CD14-positive monocyte (primary cell): ENCODE results near the gene DAB2. TPM values are rescaled to one million over a fixed set of nuclear protein-coding genes. Genes with fewer than 3 reads are reported as not detected.

Experiments
- DNase-seq, 3 donors: peaks; one replicate each; pipeline ENCODE4 v3.0.0-alpha.2; 2011 to 2022
- H2AFZ ChIP-seq: 2 replicates; pipeline ENCODE4 v1.6.0; 2012; ENCODE audit warnings: mild to moderate bottlenecking, low read depth, low read length, inconsistent platforms; ENCODE audit not compliant: insufficient read depth, poor library complexity, severe bottlenecking
- H3K27ac ChIP-seq, 2 donors: 1 replicate in 1 of 2; 2 replicates in 1 of 2; pipeline ENCODE4 v1.5.1; 2012 to 2013; ENCODE audit warnings: low read length in 2 of 2, control low read depth in 1 of 2, inconsistent platforms in 1 of 2, low read depth in 1 of 2, mild to moderate bottlenecking in 1 of 2
- H3K27me3 ChIP-seq, 2 donors: one replicate each; pipeline versions ENCODE4 v1.6.0 to v1.6.1; 2011 to 2013; ENCODE audit warnings: low read length in 2 of 2; ENCODE audit not compliant: control insufficient read depth in 2 of 2, insufficient read depth in 2 of 2
- H3K36me3 ChIP-seq, 2 donors: replicated peaks in 1 of 2; 1 replicate in 1 of 2; 2 replicates in 1 of 2; pipeline versions ENCODE4 v1.5.1 to v1.6.1; 2012 to 2013; ENCODE audit warnings: low read length in 2 of 2, control low read depth in 1 of 2, inconsistent platforms in 1 of 2, mild to moderate bottlenecking in 1 of 2; ENCODE audit not compliant: insufficient read depth in 2 of 2, control insufficient read depth in 1 of 2
- H3K4me1 ChIP-seq, 2 donors: 1 replicate in 1 of 2; 2 replicates in 1 of 2; pipeline versions ENCODE4 v1.5.1 to v1.6.1; 2012 to 2013; ENCODE audit warnings: low read length in 2 of 2, control low read depth in 1 of 2, inconsistent platforms in 1 of 2, mild to moderate bottlenecking in 1 of 2, moderate library complexity in 1 of 2; ENCODE audit not compliant: insufficient read depth in 2 of 2, control insufficient read depth in 1 of 2
- H3K4me2 ChIP-seq: replicated peaks from 2 replicates; pipeline ENCODE3; 2012; ENCODE audit warnings: low read length, moderate library complexity, mild to moderate bottlenecking; ENCODE audit not compliant: poor library complexity, severe bottlenecking; ENCODE audit errors: extremely low read depth
- H3K4me3 ChIP-seq, 3 experiments: fragments of 200-600 bp in 1 of 3; sonication (generic) in 1 of 3; replicated peaks in 1 of 3; 1 replicate in 2 of 3; 2 replicates in 1 of 3; pipeline ENCODE4 v1.5.1; 2011 to 2013; ENCODE audit warnings: low read length in 3 of 3, mild to moderate bottlenecking in 3 of 3, control low read depth in 2 of 3, low read depth in 2 of 3, inconsistent platforms in 1 of 3, moderate library complexity in 1 of 3
- H3K79me2 ChIP-seq: 2 replicates; pipeline ENCODE4 v1.6.0; 2012; ENCODE audit warnings: mild to moderate bottlenecking, control low read depth, inconsistent platforms, low read length, moderate library complexity; ENCODE audit not compliant: insufficient read depth
- H3K9ac ChIP-seq: 2 replicates; pipeline ENCODE4 v1.6.0; 2017; ENCODE audit warnings: low read length, mild to moderate bottlenecking; ENCODE audit not compliant: insufficient read depth, poor library complexity, severe bottlenecking
- H3K9me3 ChIP-seq, 2 donors: replicated peaks in 1 of 2; 1 replicate in 1 of 2; 2 replicates in 1 of 2; pipeline versions ENCODE4 v1.5.1 to v1.6.1; 2012 to 2013; ENCODE audit warnings: low read length in 2 of 2, control low read depth in 1 of 2; ENCODE audit not compliant: control insufficient read depth in 1 of 2, insufficient read depth in 1 of 2
- H4K20me1 ChIP-seq: 2 replicates; pipeline ENCODE4 v1.6.0; 2012; ENCODE audit warnings: mild to moderate bottlenecking, low read length, control low read depth, moderate library complexity; ENCODE audit not compliant: insufficient read depth
- H3K27ac Mint-ChIP-seq, 7 donors: one replicate each; pipeline ENCODE4 v1.8.0; 2020; ENCODE audit warnings: mild to moderate bottlenecking in 7 of 7, mixed read lengths in 7 of 7, moderate library complexity in 6 of 7, inconsistent platforms in 2 of 7
- H3K27me3 Mint-ChIP-seq, 3 donors: one replicate each; pipeline ENCODE4 v1.8.0; 2021 to 2022; ENCODE audit warnings: low read depth in 3 of 3, mild to moderate bottlenecking in 3 of 3, mixed read lengths in 3 of 3, moderate library complexity in 3 of 3, inconsistent platforms in 1 of 3
- H3K36me3 Mint-ChIP-seq, 2 donors: one replicate each; pipeline ENCODE4 v1.8.0; 2020; ENCODE audit warnings: mixed read lengths in 2 of 2, inconsistent platforms in 1 of 2, mild to moderate bottlenecking in 1 of 2
- H3K4me1 Mint-ChIP-seq: one replicate; pipeline ENCODE4 v1.8.0; 2020; ENCODE audit warnings: mild to moderate bottlenecking, mixed read lengths
- H3K4me3 Mint-ChIP-seq, 2 donors: one replicate each; pipeline ENCODE4 v1.8.0; 2020; ENCODE audit warnings: mild to moderate bottlenecking in 2 of 2, mixed read lengths in 2 of 2, moderate library complexity in 1 of 2
- H3K9me3 Mint-ChIP-seq, 7 donors: one replicate each; pipeline ENCODE4 v1.8.0; 2020 to 2022; ENCODE audit warnings: mixed read lengths in 7 of 7, mild to moderate bottlenecking in 6 of 7, moderate library complexity in 6 of 7, inconsistent platforms in 2 of 7
- WGBS: methylation state at CpG from one replicate; pipeline ENCODE4 v1.1.5; 2013; ENCODE audit warnings: missing lambda C conversion rate; ENCODE audit not compliant: insufficient coverage; 5-methylcytosine and 5-hydroxymethylcytosine counted together
- intact Hi-C, 2 donors: fragments of 100-400 bp; cut with micrococcal nuclease; formaldehyde crosslinking; loops; one replicate each; pipeline versions ENCODE4 v1.15.0 to v1.15.1; 2023
- polyA plus RNA-seq, 3 donors: library from polyadenylated mRNA; depleted of rRNA in 1 of 3; unstranded in 2 of 3; stranded (reverse) in 1 of 3; fragments of 300-500 nt in 2 of 3; fragments of >200 nt in 1 of 3; fragmentation: Illumina TruSeq in 2 of 3; gene quantifications; 1 replicate in 2 of 3; 2 replicates in 1 of 3; pipeline ENCODE4 v1.2.3, GENCODE V29; 2012 to 2021
- TF ChIP-seq, protein P1 (sequence below): fragments of 200-600 bp; IDR thresholded peaks from one replicate; pipeline ENCODE4 v1.8.0; 2022; ENCODE audit warnings: antibody characterized with exemption, mild to moderate bottlenecking

The DAB2 gene
- polyA plus RNA-seq, 3 donors: 0.98 to 4.8 (median 3.0) TPM

DNA sequence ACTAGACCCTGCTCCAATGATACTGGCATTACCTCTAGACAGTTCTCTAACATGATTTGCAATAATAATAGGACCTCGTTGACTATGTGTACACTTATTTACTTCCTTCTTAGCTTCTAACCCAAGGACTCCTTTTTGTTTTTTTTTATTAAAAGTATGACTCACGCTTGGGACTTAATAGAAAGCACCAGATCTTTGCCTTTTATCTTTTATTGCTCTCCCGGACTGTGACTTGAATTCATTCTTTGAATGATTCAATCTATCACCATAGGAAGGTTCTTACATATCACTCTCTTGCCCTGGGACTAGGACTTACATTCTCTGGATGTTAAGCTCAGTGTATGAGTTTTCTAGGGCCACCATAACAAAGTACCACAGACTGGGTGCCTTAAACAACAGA is 69.5 kb downstream of the DAB2 start:
- Histone ChIP-seq H4K20me1 (no peaks in the 10 kb centered on the region), H2AFZ (no peak overlapping the region), H3K9ac (no peak overlapping the region), H3K4me1 (no peaks in the 10 kb centered on the region), H3K4me2 (no peak overlapping the region), H3K4me3 (no peak overlapping the region), H3K9me3 (peaks cover 8 to 16% of the 10 kb centered on the region in 2 donors), H3K27ac (no peak overlapping the region), H3K36me3 (no peaks in the 10 kb centered on the region), H3K27me3 (no peaks in the 10 kb centered on the region), H3K79me2 (no peaks in the 10 kb centered on the region)
- no peak overlapping the region for H3K27ac Mint-ChIP-seq
- H3K27me3 Mint-ChIP-seq: peaks cover 0 to 2% (median 0%) of the 10 kb centered on the region in 3 donors
- TF ChIP-seq, protein P1, sequence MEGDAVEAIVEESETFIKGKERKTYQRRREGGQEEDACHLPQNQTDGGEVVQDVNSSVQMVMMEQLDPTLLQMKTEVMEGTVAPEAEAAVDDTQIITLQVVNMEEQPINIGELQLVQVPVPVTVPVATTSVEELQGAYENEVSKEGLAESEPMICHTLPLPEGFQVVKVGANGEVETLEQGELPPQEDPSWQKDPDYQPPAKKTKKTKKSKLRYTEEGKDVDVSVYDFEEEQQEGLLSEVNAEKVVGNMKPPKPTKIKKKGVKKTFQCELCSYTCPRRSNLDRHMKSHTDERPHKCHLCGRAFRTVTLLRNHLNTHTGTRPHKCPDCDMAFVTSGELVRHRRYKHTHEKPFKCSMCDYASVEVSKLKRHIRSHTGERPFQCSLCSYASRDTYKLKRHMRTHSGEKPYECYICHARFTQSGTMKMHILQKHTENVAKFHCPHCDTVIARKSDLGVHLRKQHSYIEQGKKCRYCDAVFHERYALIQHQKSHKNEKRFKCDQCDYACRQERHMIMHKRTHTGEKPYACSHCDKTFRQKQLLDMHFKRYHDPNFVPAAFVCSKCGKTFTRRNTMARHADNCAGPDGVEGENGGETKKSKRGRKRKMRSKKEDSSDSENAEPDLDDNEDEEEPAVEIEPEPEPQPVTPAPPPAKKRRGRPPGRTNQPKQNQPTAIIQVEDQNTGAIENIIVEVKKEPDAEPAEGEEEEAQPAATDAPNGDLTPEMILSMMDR: no peak
- no peaks in the 10 kb centered on the region for H3K36me3 Mint-ChIP-seq
- H3K9me3 Mint-ChIP-seq: peaks cover 16 to 29% (median 18%) of the 10 kb centered on the region in 7 donors
- no CpG with 5 or more reads among the region's 3 CpGs for WGBS
- intact Hi-C loops: no loop called here
- H3K4me1 Mint-ChIP-seq: no peaks in the 10 kb centered on the region
- no peak overlapping the region for H3K4me3 Mint-ChIP-seq
- no peak for DNase-seq

DNA sequence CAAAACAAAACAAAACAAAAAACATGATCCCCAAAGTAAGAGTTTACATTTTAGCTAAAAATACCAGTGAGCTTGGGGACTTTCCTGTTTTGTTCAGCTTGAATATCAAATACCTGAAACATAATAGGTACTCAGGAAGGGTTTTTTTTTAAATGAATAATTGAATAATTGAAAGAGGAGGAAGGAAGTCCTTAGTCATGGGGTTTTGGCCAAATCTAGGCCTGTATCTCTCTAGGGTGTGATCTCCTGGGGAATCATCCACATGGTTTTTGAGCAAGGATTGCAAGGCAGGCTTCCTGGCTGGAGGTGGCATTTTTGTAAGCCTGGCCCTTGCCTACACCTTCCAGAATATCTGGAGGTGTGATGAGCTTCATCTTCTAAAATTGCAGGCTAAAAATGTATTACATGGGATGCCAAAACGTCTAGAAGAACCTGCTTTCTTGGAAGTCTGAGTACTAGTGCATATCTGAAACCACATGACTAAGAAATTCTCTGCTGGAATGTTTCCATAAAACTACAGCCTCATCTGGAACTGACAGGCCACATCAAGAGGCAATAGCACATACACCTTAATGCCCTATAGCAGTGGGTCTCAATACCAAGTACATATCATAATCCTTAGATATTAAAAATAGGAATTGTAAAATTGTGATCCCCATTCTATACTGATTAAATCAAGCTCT is 70.9 kb downstream of the DAB2 start:
- no peaks in the 10 kb centered on the region for H3K27me3 ChIP-seq
- no peaks in the 10 kb centered on the region for H3K36me3 ChIP-seq
- H3K4me3 ChIP-seq: no peak overlapping the region
- no peaks in the 10 kb centered on the region for H3K79me2 ChIP-seq
- H3K27ac ChIP-seq: no peak overlapping the region
- peaks cover 10 to 21% of the 10 kb centered on the region in 2 donors for H3K9me3 ChIP-seq
- Mint-ChIP-seq H3K4me1 (no peaks in the 10 kb centered on the region), H3K9me3 (peaks cover 22 to 36% (median 28%) of the 10 kb centered on the region in 7 donors), H3K27ac (no peak overlapping the region), H3K27me3 (peaks cover 0 to 3% (median 0%) of the 10 kb centered on the region in 3 donors), H3K4me3 (no peak overlapping the region), H3K36me3 (no peaks in the 10 kb centered on the region)
- TF ChIP-seq, protein P1: no peak
- 100% methylated on average over 1 of the region's 1 CpG for WGBS
- no peak overlapping the region for H3K9ac ChIP-seq
- intact Hi-C loops: no loop called here
- no peaks in the 10 kb centered on the region for H4K20me1 ChIP-seq
- no peak for DNase-seq
- H3K4me2 ChIP-seq: no peak overlapping the region
- H3K4me1 ChIP-seq: no peaks in the 10 kb centered on the region
- H2AFZ ChIP-seq: no peak overlapping the region
